ENCODE data around the gene SNX25. TPM values are rescaled to one million over a fixed set of nuclear protein-coding genes. Genes with fewer than 3 reads are reported as not detected.
"Not testable (repeated sequence)": the region's sequence is repeated elsewhere in the genome, so short reads cannot be mapped to it uniquely, and the experiment has no call there.

The SNX25 gene
- total RNA-seq, 4 donors from 2014 or later: 36.9 to 71.3 (median 42.7) TPM

GRCh38 chr4:185190306-185190856 lies 19.0 kb upstream of the SNX25 start:
- WGBS, 2 donors: 92% methylated on average over 6 of the region's 6 CpGs
- no peak for TF ChIP-seq POLR2A (IDR thresholded peaks at IDR 0.05)
- TF ChIP-seq, protein P1, sequence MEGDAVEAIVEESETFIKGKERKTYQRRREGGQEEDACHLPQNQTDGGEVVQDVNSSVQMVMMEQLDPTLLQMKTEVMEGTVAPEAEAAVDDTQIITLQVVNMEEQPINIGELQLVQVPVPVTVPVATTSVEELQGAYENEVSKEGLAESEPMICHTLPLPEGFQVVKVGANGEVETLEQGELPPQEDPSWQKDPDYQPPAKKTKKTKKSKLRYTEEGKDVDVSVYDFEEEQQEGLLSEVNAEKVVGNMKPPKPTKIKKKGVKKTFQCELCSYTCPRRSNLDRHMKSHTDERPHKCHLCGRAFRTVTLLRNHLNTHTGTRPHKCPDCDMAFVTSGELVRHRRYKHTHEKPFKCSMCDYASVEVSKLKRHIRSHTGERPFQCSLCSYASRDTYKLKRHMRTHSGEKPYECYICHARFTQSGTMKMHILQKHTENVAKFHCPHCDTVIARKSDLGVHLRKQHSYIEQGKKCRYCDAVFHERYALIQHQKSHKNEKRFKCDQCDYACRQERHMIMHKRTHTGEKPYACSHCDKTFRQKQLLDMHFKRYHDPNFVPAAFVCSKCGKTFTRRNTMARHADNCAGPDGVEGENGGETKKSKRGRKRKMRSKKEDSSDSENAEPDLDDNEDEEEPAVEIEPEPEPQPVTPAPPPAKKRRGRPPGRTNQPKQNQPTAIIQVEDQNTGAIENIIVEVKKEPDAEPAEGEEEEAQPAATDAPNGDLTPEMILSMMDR (IDR thresholded peaks at IDR 0.05): no peak
- Histone ChIP-seq H3K9me3 (no peaks in the 10 kb centered on the region), H3K27ac (no peak overlapping the region), H3K27me3 (no peaks in the 10 kb centered on the region), H3K4me3 (replicated peaks in 1 of 3) (no peak overlapping the region), H3K4me1 (no peaks in the 10 kb centered on the region), H3K36me3 (peaks cover 3 to 11% of the 10 kb centered on the region in 2 donors)
- intact Hi-C loops (cut with DNase I): no loop called here
- no peak for DNase-seq

- DNase-seq: no peak
- Histone ChIP-seq H3K9me3 (no peaks in the 10 kb centered on the region), H3K27me3 (no peaks in the 10 kb centered on the region), H3K27ac (no peak overlapping the region), H3K36me3 (peaks cover 3 to 11% of the 10 kb centered on the region in 2 donors), H3K4me3 (replicated peaks in 1 of 3) (no peak overlapping the region), H3K4me1 (no peaks in the 10 kb centered on the region)
- 86 to 93% methylated on average over 1 of the region's 1 CpG for WGBS, 2 donors
- TF ChIP-seq POLR2A (IDR thresholded peaks at IDR 0.05): no peak
- TF ChIP-seq, protein P1 (IDR thresholded peaks at IDR 0.05): no peak
- intact Hi-C loops (cut with DNase I): no loop called here
Observed at GRCh38 chr4:185192059-185192458, 17.3 kb upstream of the SNX25 start.

GRCh38 chr4:185194924-185195888 lies 14.2 kb upstream of the SNX25 start:
- no peak overlapping the region for H3K4me3 ChIP-seq (replicated peaks in 1 of 3)
- peaks cover 3 to 7% of the 10 kb centered on the region in 2 donors for H3K36me3 ChIP-seq
- 78 to 79% methylated on average over 9 of the region's 9 CpGs for WGBS, 2 donors
- H3K9me3 ChIP-seq: no peaks in the 10 kb centered on the region
- H3K27ac ChIP-seq: no peak overlapping the region
- TF ChIP-seq, protein P1 (IDR thresholded peaks at IDR 0.05): no peak
- TF ChIP-seq POLR2A (IDR thresholded peaks at IDR 0.05): no peak
- H3K4me1 ChIP-seq: peaks cover 0 to 5% of the 10 kb centered on the region in 2 donors
- no peak for DNase-seq
- H3K27me3 ChIP-seq: no peaks in the 10 kb centered on the region
- intact Hi-C loops (cut with DNase I): no loop called here

- WGBS, 2 donors: 94 to 95% methylated on average over 2 of the region's 2 CpGs
- TF ChIP-seq, protein P1 (IDR thresholded peaks at IDR 0.05): no peak
- TF ChIP-seq POLR2A (IDR thresholded peaks at IDR 0.05): no peak
- Histone ChIP-seq H3K36me3 (no peaks in the 10 kb centered on the region), H3K4me1 (peaks cover 0 to 5% of the 10 kb centered on the region in 2 donors), H3K4me3 (replicated peaks in 1 of 3) (no peak overlapping the region), H3K27me3 (no peaks in the 10 kb centered on the region), H3K27ac (no peak overlapping the region), H3K9me3 (no peaks in the 10 kb centered on the region)
- intact Hi-C loops (cut with DNase I): no loop called here
- DNase-seq: no peak
Observed at GRCh38 chr4:185196437-185196836, 13.0 kb upstream of the SNX25 start.

DNA sequence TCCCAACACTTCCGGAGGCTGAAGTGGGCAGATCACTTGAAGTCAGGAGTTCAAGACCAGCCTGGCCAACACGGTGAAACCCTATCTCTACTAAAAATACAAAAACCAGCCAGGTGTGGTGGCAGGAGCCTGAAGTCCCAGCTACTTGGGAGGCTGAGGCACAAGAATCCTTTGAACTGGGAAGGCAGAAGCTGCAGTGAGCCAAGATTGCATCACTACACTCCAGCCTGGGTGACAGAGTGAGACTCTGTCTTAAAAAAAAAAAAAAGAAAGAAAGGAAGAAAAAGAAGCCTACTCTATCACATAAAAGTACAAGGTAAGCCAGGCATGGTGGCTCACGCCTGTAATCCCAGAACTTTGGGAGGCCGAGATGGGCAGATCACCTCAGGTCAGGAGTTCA lies 11.2 kb upstream of the SNX25 start:
- H3K36me3 ChIP-seq; DNase-seq; H3K27ac ChIP-seq; H3K27me3 ChIP-seq; intact Hi-C loops (cut with DNase I); H3K9me3 ChIP-seq; H3K4me3 ChIP-seq (replicated peaks in 1 of 3): not testable (repeated sequence)
- WGBS, 2 donors: 66 to 76% methylated on average over 4 of the region's 4 CpGs
- H3K4me1 ChIP-seq: peaks cover 10 to 21% of the 10 kb centered on the region in 2 donors
